H1 (cell line): Measurements from ENCODE around the gene SMAP1. TPM values are rescaled to one million over a fixed set of nuclear protein-coding genes. Genes with fewer than 3 reads are reported as not detected.
"Not testable (repeated sequence)": the region's sequence is repeated elsewhere in the genome, so short reads cannot be mapped to it uniquely, and the experiment has no call there.

Source experiments
- CTCF ChIA-PET: fragments of 300-600 bp; sonication (Branson Sonifier 250); formaldehyde crosslinking; loops from one replicate; lab custom pipeline; 2021; ENCODE audit not compliant: partially characterized antibody; lab: Charles Lee
- POLR2A ChIA-PET: fragments of 300-600 bp; sonication (Branson Sonifier 250); formaldehyde crosslinking; loops from one replicate; lab custom pipeline; 2021; ENCODE audit warnings: inconsistent platforms; ENCODE audit not compliant: partially characterized antibody; lab: Charles Lee
- DNase-seq, 2 experiments: peaks; one replicate each; pipeline versions ENCODE4 v3.0.0 to v3.0.0-alpha.2; 2010 to 2022; ENCODE audit warnings: low spot score in 2 of 2, low read depth in 1 of 2, mixed read lengths in 1 of 2
- FAIRE-seq: peaks from 2 replicates; lab custom pipeline; 2011; peaks lifted over from hg19 to GRCh38; lab: Jason Lieb, UNC
- H2AFZ ChIP-seq: 2 replicates; pipeline ENCODE4 v1.8.1; 2012; ENCODE audit warnings: low read length, inconsistent platforms
- H2AK5ac ChIP-seq: 2 replicates; pipeline ENCODE4 v1.6.1; 2013; ENCODE audit warnings: low read depth, low read length
- H2BK120ac ChIP-seq: replicated peaks from 2 replicates; pipeline ENCODE3; 2013; ENCODE audit warnings: low read depth, low read length, inconsistent platforms
- H2BK12ac ChIP-seq: 2 replicates; pipeline ENCODE4 v1.6.1; 2013; ENCODE audit warnings: low read depth, low read length
- H2BK15ac ChIP-seq: 2 replicates; pipeline ENCODE4 v1.6.1; 2013; ENCODE audit warnings: low read length
- H2BK20ac ChIP-seq: 2 replicates; pipeline ENCODE4 v1.6.1; 2013; ENCODE audit warnings: low read length
- H2BK5ac ChIP-seq: 2 replicates; pipeline ENCODE4 v1.6.1; 2013; ENCODE audit warnings: low read depth, low read length
- H3K14ac ChIP-seq: 2 replicates; pipeline ENCODE4 v1.6.1; 2013; ENCODE audit warnings: inconsistent platforms; ENCODE audit not compliant: insufficient read length
- H3K18ac ChIP-seq: 2 replicates; pipeline ENCODE4 v1.6.1; 2013; ENCODE audit warnings: low read length; ENCODE audit errors: extremely low read depth
- H3K23ac ChIP-seq: 2 replicates; pipeline ENCODE4 v1.6.1; 2013; ENCODE audit warnings: inconsistent platforms; ENCODE audit not compliant: insufficient read length
- H3K23me2 ChIP-seq: 2 replicates; pipeline ENCODE4 v1.6.1; 2013; ENCODE audit warnings: low read depth, low read length
- H3K27ac ChIP-seq: 2 replicates; pipeline ENCODE4 v1.6.1; 2011; ENCODE audit warnings: low read depth, low read length, inconsistent platforms
- H3K27me3 ChIP-seq, 4 experiments: replicated peaks in 1 of 4; 1 replicate in 1 of 4; 2 replicates in 3 of 4; pipeline versions ENCODE4 v1.6.1 to v1.8.1; 2011 to 2013; ENCODE audit warnings: low read length in 3 of 4, mild to moderate bottlenecking in 3 of 4, inconsistent platforms in 2 of 4, mixed read lengths in 2 of 4, moderate library complexity in 1 of 4; ENCODE audit not compliant: control insufficient read depth in 3 of 4, insufficient read depth in 3 of 4; ENCODE audit errors: extremely low read depth in 1 of 4
- H3K36me3 ChIP-seq, 4 experiments: 2 replicates each; pipeline versions ENCODE4 v1.6.1 to v1.8.1; 2011 to 2013; ENCODE audit warnings: mild to moderate bottlenecking in 4 of 4, low read length in 3 of 4, moderate library complexity in 2 of 4, control low read depth in 1 of 4, inconsistent platforms in 1 of 4; ENCODE audit not compliant: insufficient read depth in 4 of 4, control insufficient read depth in 2 of 4
- H3K4ac ChIP-seq: replicated peaks from 2 replicates; pipeline ENCODE3; 2013; ENCODE audit warnings: low read length, low read depth, mixed read lengths, inconsistent platforms; ENCODE audit not compliant: insufficient read length
- H3K4me1 ChIP-seq, 4 experiments: replicated peaks in 1 of 4; 1 replicate in 1 of 4; 2 replicates in 3 of 4; pipeline versions ENCODE4 v1.6.1 to v1.8.1; 2011 to 2013; ENCODE audit warnings: low read length in 3 of 4, inconsistent platforms in 2 of 4, mixed read lengths in 1 of 4; ENCODE audit not compliant: insufficient read depth in 4 of 4, control insufficient read depth in 3 of 4
- H3K4me2 ChIP-seq, 2 experiments: 2 replicates each; pipeline versions ENCODE4 v1.6.1 to v1.8.1; 2011 to 2013; ENCODE audit warnings: low read depth in 2 of 2, low read length in 2 of 2, control low read depth in 1 of 2, inconsistent platforms in 1 of 2, mild to moderate bottlenecking in 1 of 2; ENCODE audit not compliant: insufficient read depth in 1 of 2
- H3K4me3 ChIP-seq, 4 experiments: fragments of 200-600, 300-600 bp in 1 of 4; sonication (generic), shearing (Covaris generic), sonication (Bioruptor Twin) in 1 of 4; 2 replicates each; pipeline versions ENCODE4 v1.5.1 to v1.8.1; 2011 to 2016; ENCODE audit warnings: low read length in 4 of 4, low read depth in 3 of 4, control low read depth in 2 of 4, inconsistent platforms in 2 of 4, mild to moderate bottlenecking in 2 of 4, mixed read lengths in 1 of 4, moderate library complexity in 1 of 4; ENCODE audit not compliant: insufficient read depth in 2 of 4; ENCODE audit errors: extremely low read depth in 1 of 4
- H3K56ac ChIP-seq: replicated peaks from 2 replicates; pipeline ENCODE3; 2013; ENCODE audit warnings: low read depth, mild to moderate bottlenecking, mixed read lengths, low read length, inconsistent platforms; ENCODE audit not compliant: insufficient read length
- H3K79me1 ChIP-seq: 2 replicates; pipeline ENCODE4 v1.6.1; 2013; ENCODE audit warnings: low read depth, low read length, control low read depth
- H3K79me2 ChIP-seq, 2 experiments: 2 replicates each; pipeline versions ENCODE4 v1.6.1 to v1.8.1; 2012 to 2013; ENCODE audit warnings: low read length in 2 of 2, mild to moderate bottlenecking in 2 of 2, inconsistent platforms in 1 of 2; ENCODE audit not compliant: insufficient read depth in 2 of 2, control insufficient read depth in 1 of 2
- H3K9ac ChIP-seq, 4 experiments: replicated peaks in 1 of 4; 1 replicate in 1 of 4; 2 replicates in 3 of 4; pipeline versions ENCODE4 v1.6.1 to v1.8.1; 2011 to 2013; ENCODE audit warnings: low read depth in 3 of 4, low read length in 3 of 4, control low read depth in 2 of 4, mild to moderate bottlenecking in 2 of 4, moderate library complexity in 2 of 4, inconsistent platforms in 1 of 4; ENCODE audit errors: extremely low read depth in 1 of 4
- H3K9me3 ChIP-seq, 2 experiments: 2 replicates each; pipeline versions ENCODE4 v1.6.1 to v1.8.1; 2012 to 2013; ENCODE audit warnings: mild to moderate bottlenecking in 2 of 2, moderate library complexity in 2 of 2, control low read depth in 1 of 2, inconsistent platforms in 1 of 2, low read depth in 1 of 2, low read length in 1 of 2, mixed read lengths in 1 of 2; ENCODE audit not compliant: insufficient read depth in 2 of 2
- H4K20me1 ChIP-seq, 2 experiments: replicated peaks in 1 of 2; 2 replicates each; pipeline versions ENCODE3 to v1.8.1; 2011 to 2013; ENCODE audit warnings: inconsistent platforms in 2 of 2, low read length in 2 of 2, mild to moderate bottlenecking in 1 of 2; ENCODE audit not compliant: insufficient read depth in 2 of 2, control insufficient read depth in 1 of 2
- H4K5ac ChIP-seq: 2 replicates; pipeline ENCODE4 v1.6.1; 2013; ENCODE audit warnings: low read length, low read depth, mixed read lengths, inconsistent platforms; ENCODE audit not compliant: insufficient read length
- H4K8ac ChIP-seq: 2 replicates; pipeline ENCODE4 v1.8.0; 2013; ENCODE audit warnings: mild to moderate bottlenecking, moderate library complexity, low read length, inconsistent platforms; ENCODE audit not compliant: insufficient read depth; ENCODE audit errors: extremely low read depth
- H4K91ac ChIP-seq: replicated peaks from 2 replicates; pipeline ENCODE3; 2013; ENCODE audit warnings: low read length, mixed read lengths, inconsistent platforms; ENCODE audit not compliant: insufficient read length
- WGBS, 2 experiments: shearing (Covaris generic) in 1 of 2; methylation state at CpG; one replicate each; pipeline versions ENCODE4 v1.1.6 to v1.1.7; 2013 to 2015; ENCODE audit warnings: low lambda C conversion rate in 2 of 2, mixed read lengths in 2 of 2, inconsistent platforms in 1 of 2, low coverage in 1 of 2, missing lambda C conversion rate in 1 of 2; ENCODE audit not compliant: insufficient replicate concordance in 2 of 2, insufficient coverage in 1 of 2, insufficient read length in 1 of 2; ENCODE audit errors: extremely low coverage in 1 of 2, missing lambda C conversion rate in 1 of 2; 5-methylcytosine and 5-hydroxymethylcytosine counted together
- polyA plus RNA-seq, 7 experiments: library from polyadenylated mRNA; depleted of rRNA in 3 of 7; stranded (reverse) in 5 of 7; unstranded in 2 of 7; fragments of >200 nt in 5 of 7; fragments of 200-250 nt in 2 of 7; gene quantifications; 1 replicate in 5 of 7; 2 replicates in 1 of 7; 4 replicates in 1 of 7; pipeline versions ENCODE4 v1.2.1 to v1.2.3, GENCODE V29; 2011 to 2013; ENCODE audit warnings: missing spikeins in 2 of 7, mixed read lengths in 2 of 7
- total RNA-seq: library from RNA; stranded (reverse); fragmentation: NEBNext Ultra II Directional; extraction: Animal tissue kit (Norgen Biotek cat#: 25700); gene quantifications from 2 replicates; pipeline ENCODE4 v1.2.1, GENCODE V29; 2021

Gene SMAP1
- total and polyA plus RNA-seq, 2 of the 8 experiments (the other 6 are each of a cell fraction or from before 2014, with no cell fraction given): 18.8 to 32.4 TPM

- H3K27ac ChIP-seq, FAIRE-seq, H3K18ac ChIP-seq, POLR2A ChIA-PET, H2BK12ac ChIP-seq, H2BK120ac ChIP-seq, H2AK5ac ChIP-seq, H3K4me2 ChIP-seq, H2AFZ ChIP-seq, H3K23me2 ChIP-seq, H2BK20ac ChIP-seq, H3K4me1 ChIP-seq, DNase-seq, H3K23ac ChIP-seq, H3K79me2 ChIP-seq, H2BK5ac ChIP-seq, H3K9ac ChIP-seq, H4K20me1 ChIP-seq, H3K56ac ChIP-seq, H2BK15ac ChIP-seq, H4K5ac ChIP-seq, CTCF ChIA-PET, H4K8ac ChIP-seq, H3K27me3 ChIP-seq, H3K14ac ChIP-seq, H3K4me3 ChIP-seq, H3K79me1 ChIP-seq, H3K4ac ChIP-seq, H4K91ac ChIP-seq: not testable (repeated sequence)
- peaks cover 8 to 17% of the 10 kb centered on the region in 2 experiments for H3K9me3 ChIP-seq
- WGBS, 2 experiments: 98% methylated on average over 3 of the region's 3 CpGs; no CpG with 5 or more reads in 1 of the 2 experiments
- H3K36me3 ChIP-seq: peaks cover 0 to 11% (median 2%) of the 10 kb centered on the region in 4 experiments; a peak in 2 of 8 replicates
These were observed 74.8 kb downstream of the SMAP1 start for GRCh38 chr6:70742462-70742861.
